Pancreas (tissue), 10 donors: ENCODE results near the gene CCDC150. TPM values are rescaled to one million over a fixed set of nuclear protein-coding genes. Genes with fewer than 3 reads are reported as not detected.
A peak's percentile ranks its signal among the peaks of the same experiment; 100 is the strongest.

Source experiments
- ATAC-seq, 4 donors: fragments of 200-7000 bp; cut with Tn5 transposase; one replicate each; pipeline versions ENCODE4 v1.8.0 to v1.9.1; 2020; ENCODE audit warnings: mild to moderate bottlenecking in 4 of 4, moderate library complexity in 4 of 4
- DNase-seq, 6 donors: peaks; one replicate each; pipeline ENCODE4 v3.0.0-alpha.2; 2020
- FAIRE-seq: peaks from 2 replicates; lab custom pipeline; 2012; peaks lifted over from hg19 to GRCh38; lab: Jason Lieb, UNC
- H3K27ac ChIP-seq, 4 donors: fragments of 200-600 bp; sonication (generic); 1 replicate in 3 of 4; 2 replicates in 1 of 4; pipeline versions ENCODE4 v1.5.0 to v1.8.0; 2020
- H3K27me3 ChIP-seq, 4 donors: fragments of 200-600 bp; one replicate each; pipeline ENCODE4 v1.8.0; 2021
- H3K36me3 ChIP-seq, 3 donors: fragments of 200-600 bp; sonication (generic) in 1 of 3; one replicate each; pipeline versions ENCODE4 v1.5.0 to v1.8.0; 2020 to 2021
- H3K4me1 ChIP-seq, 3 donors: fragments of 200-600 bp; one replicate each; pipeline ENCODE4 v1.8.0; 2021
- H3K4me3 ChIP-seq, 4 donors: fragments of 200-600 bp; sonication (generic) in 2 of 4; one replicate each; pipeline versions ENCODE4 v1.5.0 to v1.8.0; 2020 to 2021
- H3K9me3 ChIP-seq, 4 donors: fragments of 200-600 bp; one replicate each; pipeline ENCODE4 v1.8.0; 2021
- WGBS, 2 donors: extraction: QIAGEN DNeasy Blood & Tissue Kit; methylation state at CpG; one replicate each; pipeline ENCODE4 v1.1.7; 2013; 5-methylcytosine and 5-hydroxymethylcytosine counted together
- intact Hi-C, 3 donors: fragments of 100-400 bp; cut with DNase I; formaldehyde crosslinking; loops; one replicate each; pipeline versions ENCODE4 v1.11.1 to v1.14.2; 2022
- polyA plus RNA-seq, 2 donors: library from polyadenylated mRNA; stranded (reverse); fragments of 200-250 nt; gene quantifications; one replicate each; pipeline ENCODE4 v1.2.3, GENCODE V29; 2013
- total RNA-seq, 6 donors: library from RNA; stranded (reverse); fragmentation: NEBNext Ultra II Directional in 4 of 6; extraction: Animal tissue kit (Norgen Biotek cat#: 25700) in 4 of 6; gene quantifications; one replicate each; pipeline versions ENCODE4 v1.2.1 to v1.2.4, GENCODE V29; 2021 to 2023
- TF ChIP-seq, protein P1 (sequence below), 4 donors: fragments of 200-600 bp; sonication (generic) in 3 of 4; IDR thresholded peaks; one replicate each; pipeline versions ENCODE4 v1.5.0 to v1.8.0; 2021; ENCODE audit warnings: antibody characterized with exemption in 4 of 4
- donor health status: healthy with polysubstance abuse.
- donor health status: DM: no; HTN: no; CAD: no; lungs with moderate emphysema.
- donor health status: DM: no; HTN: no; CAD: no.
- donor health status: control.
- donor health status: control.
- donor health status: Bipolar disorder and iron deficiency.
- donor health status: DM: yes; HTN: yes; CAD: no.
- donor health status: DM: no; HTN: no; CAD: no.
- donor health status: DM: no; HTN: no; CAD: no.
- donor health status: DM: yes; HTN: yes; CAD: no.

Gene CCDC150
- total and polyA plus RNA-seq, 8 donors, result 0.26 to 1.4 (median 0.60) TPM; not detected in 1

DNA sequence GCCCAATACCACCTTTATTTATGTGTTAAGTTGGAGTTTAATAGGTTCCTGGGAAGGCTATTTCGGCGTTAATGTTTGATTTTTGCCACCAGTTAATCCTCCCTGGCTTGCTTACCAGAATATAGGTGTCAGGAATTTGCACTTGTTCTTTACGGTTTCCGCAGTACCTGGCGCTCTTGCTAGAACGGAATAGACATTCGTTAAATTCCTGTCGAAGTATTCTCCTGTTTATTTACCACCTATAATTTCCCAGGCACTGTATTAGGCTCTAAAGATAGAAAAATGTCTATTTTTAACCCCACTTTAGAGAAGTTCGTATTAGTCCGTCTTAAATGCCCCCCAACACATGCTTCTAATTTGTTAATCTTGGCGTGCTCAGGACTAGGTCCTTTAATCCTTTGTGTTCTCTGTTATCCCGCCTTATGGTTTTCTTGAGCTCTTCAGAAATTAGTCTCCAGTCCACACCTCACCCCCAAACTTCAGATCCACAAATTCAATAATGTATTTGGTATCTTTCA lies 575 bp downstream of the CCDC150 start:
- Histone ChIP-seq H3K27ac (no peak overlapping the region), H3K27me3 (no peaks in the 10 kb centered on the region), H3K9me3 (no peaks in the 10 kb centered on the region), H3K4me1 (no peaks in the 10 kb centered on the region), H3K4me3 (peak overlapping the region; percentile 35 to 54 (median 44)), H3K36me3 (no peaks in the 10 kb centered on the region)
- no peak for FAIRE-seq
- TF ChIP-seq, protein P1, sequence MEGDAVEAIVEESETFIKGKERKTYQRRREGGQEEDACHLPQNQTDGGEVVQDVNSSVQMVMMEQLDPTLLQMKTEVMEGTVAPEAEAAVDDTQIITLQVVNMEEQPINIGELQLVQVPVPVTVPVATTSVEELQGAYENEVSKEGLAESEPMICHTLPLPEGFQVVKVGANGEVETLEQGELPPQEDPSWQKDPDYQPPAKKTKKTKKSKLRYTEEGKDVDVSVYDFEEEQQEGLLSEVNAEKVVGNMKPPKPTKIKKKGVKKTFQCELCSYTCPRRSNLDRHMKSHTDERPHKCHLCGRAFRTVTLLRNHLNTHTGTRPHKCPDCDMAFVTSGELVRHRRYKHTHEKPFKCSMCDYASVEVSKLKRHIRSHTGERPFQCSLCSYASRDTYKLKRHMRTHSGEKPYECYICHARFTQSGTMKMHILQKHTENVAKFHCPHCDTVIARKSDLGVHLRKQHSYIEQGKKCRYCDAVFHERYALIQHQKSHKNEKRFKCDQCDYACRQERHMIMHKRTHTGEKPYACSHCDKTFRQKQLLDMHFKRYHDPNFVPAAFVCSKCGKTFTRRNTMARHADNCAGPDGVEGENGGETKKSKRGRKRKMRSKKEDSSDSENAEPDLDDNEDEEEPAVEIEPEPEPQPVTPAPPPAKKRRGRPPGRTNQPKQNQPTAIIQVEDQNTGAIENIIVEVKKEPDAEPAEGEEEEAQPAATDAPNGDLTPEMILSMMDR (IDR thresholded peaks at IDR 0.05), result no peak
- WGBS, 2 donors, result 9 to 10% methylated on average over 12 of the region's 12 CpGs
- ATAC-seq, result no peak
- no peak for DNase-seq
- intact Hi-C loops, result no loop called here

DNA sequence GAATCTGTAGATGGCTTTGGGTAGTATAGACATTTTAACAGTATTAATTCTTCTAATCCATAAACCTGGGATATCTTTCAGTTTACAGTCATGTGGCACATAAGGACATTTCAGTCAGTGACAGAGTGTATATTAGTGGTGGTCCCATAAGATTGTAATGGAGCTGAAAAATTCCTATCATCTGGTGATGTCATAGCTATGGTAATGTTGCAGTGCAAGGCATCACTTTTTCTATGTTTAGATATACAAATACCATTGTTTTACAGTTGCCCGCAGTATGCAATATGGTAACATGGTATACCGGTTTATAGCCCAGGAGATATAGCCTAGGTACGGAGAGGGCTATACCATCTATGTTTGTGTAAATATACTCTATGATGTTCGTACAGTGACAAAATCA lies 9.7 kb downstream of the CCDC150 start:
- H3K4me1 ChIP-seq, result no peaks in the 10 kb centered on the region
- H3K36me3 ChIP-seq, result no peaks in the 10 kb centered on the region
- WGBS, 2 donors, result 90 to 97% methylated on average over 4 of the region's 4 CpGs
- FAIRE-seq (no peak), ATAC-seq (no peak), DNase-seq (no peak)
- H3K27ac ChIP-seq, result no peak overlapping the region
- TF ChIP-seq, protein P1 (IDR thresholded peaks at IDR 0.05), result no peak
- H3K27me3 ChIP-seq, result no peaks in the 10 kb centered on the region
- no peak overlapping the region for H3K4me3 ChIP-seq
- intact Hi-C loops, result no loop called here
- H3K9me3 ChIP-seq, result no peaks in the 10 kb centered on the region

DNA sequence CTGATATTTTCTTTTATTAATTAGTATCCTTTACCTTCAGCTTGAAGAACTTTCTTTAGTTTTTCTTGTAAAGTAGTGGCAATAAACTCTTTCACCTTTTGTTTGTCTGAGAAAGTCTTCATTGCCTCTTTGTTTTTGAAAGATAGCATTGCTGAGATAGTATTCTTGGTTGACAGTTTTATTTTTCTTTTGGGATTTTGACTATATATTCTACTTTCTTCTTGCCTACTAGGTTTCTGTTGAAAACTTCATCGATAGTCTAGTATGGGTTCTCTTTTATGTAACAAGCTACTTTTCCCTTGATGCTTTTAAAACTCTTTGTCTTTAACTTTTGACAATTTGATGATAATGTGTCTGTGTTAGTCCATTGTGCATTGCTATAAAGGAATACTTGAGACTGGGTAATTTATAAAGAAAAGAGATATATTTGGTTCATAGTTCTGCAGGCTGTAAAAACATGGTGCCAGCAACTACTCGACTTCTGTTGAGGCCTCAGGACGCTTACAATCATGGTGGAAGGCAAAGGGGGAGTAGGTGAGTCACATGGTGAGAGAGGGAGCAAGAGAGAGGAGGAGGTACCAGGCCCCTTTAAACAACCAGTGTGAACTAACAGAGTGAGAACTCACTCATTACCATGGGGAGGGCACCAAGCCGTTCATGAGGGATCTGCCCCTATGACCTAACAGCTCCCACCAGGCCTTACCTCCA lies 12.0 kb downstream of the CCDC150 start:
- DNase-seq, result no peak
- no peak overlapping the region for H3K4me3 ChIP-seq
- no peak for ATAC-seq
- no peak overlapping the region for H3K27ac ChIP-seq
- H3K27me3 ChIP-seq, result no peaks in the 10 kb centered on the region
- no peaks in the 10 kb centered on the region for H3K36me3 ChIP-seq
- TF ChIP-seq, protein P1 (IDR thresholded peaks at IDR 0.05), result no peak
- FAIRE-seq, result no peak
- H3K9me3 ChIP-seq, result no peaks in the 10 kb centered on the region
- H3K4me1 ChIP-seq, result no peaks in the 10 kb centered on the region
- 62 to 71% methylated on average over 4 of the region's 4 CpGs for WGBS, 2 donors
- intact Hi-C loops, result no loop called here

DNA sequence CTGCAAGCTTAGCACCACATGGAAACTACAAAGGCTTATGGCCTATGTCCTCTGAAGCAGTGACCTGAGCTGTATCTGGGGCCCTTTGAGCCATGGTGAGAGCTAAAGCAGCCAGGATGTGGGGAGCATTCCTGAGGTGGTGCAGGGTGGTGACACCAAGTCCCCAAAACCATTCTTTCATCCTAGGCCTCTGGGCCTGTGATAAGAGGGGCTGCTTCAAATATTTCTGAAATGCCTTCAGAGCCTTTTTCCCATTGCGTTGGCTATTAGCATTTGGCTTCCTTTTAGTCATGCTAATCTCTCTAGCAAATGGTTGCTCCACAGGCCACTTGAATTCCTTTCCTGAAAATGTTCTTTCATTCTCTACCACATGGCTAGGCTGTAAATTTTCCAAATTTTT lies 13.4 kb downstream of the CCDC150 start:
- Histone ChIP-seq H3K36me3 (no peaks in the 10 kb centered on the region), H3K4me1 (no peaks in the 10 kb centered on the region), H3K27me3 (no peaks in the 10 kb centered on the region), H3K27ac (no peak overlapping the region), H3K9me3 (no peaks in the 10 kb centered on the region), H3K4me3 (no peak overlapping the region)
- DNase-seq (no peak), ATAC-seq (no peak), FAIRE-seq (no peak)
- intact Hi-C loops, result no loop called here
- TF ChIP-seq, protein P1 (IDR thresholded peaks at IDR 0.05), result no peak
- 100% methylated on average over 1 of the region's 1 CpG for WGBS, 2 donors

DNA sequence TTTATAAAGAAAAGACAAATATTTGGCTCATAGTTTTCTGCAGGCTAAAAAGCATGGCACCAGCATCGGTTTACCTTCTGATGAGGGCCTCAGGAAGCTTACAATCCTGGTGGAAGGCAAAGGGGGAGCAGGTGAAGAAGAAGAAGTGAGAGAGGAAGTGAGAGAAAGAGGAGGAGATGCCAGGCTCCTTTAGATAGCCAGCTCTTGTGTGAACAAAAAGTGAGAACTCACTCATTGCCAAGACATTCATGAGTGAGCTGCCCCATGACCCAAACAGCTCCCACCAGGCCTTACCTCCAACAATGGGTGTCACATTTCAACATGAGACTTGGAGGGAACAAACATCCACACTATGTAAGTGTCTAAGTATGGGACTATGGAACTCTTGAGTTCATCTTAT lies 14.3 kb downstream of the CCDC150 start:
- Histone ChIP-seq H3K9me3 (no peaks in the 10 kb centered on the region), H3K36me3 (no peaks in the 10 kb centered on the region), H3K4me3 (no peak overlapping the region), H3K27ac (no peak overlapping the region), H3K4me1 (no peaks in the 10 kb centered on the region), H3K27me3 (no peaks in the 10 kb centered on the region)
- ATAC-seq, result no peak
- intact Hi-C loops, result no loop called here
- WGBS, 2 donors, result 71 to 86% methylated on average over 1 of the region's 1 CpG
- TF ChIP-seq, protein P1 (IDR thresholded peaks at IDR 0.05), result no peak
- DNase-seq, result no peak
- no peak for FAIRE-seq
